Cardiac septum (tissue), 1 donor: ENCODE results near the gene GRAMD2B. TPM values are rescaled to one million over a fixed set of nuclear protein-coding genes. Genes with fewer than 3 reads are reported as not detected.
"Not testable (repeated sequence)": the region's sequence is repeated elsewhere in the genome, so short reads cannot be mapped to it uniquely, and the experiment has no call there.

Source experiments
- DNase-seq: peaks from one replicate; pipeline ENCODE4 v3.0.0-alpha.2; 2020; ENCODE audit warnings: low spot score
- intact Hi-C: fragments of 100-400 bp; cut with DNase I; formaldehyde crosslinking; loops from one replicate; pipeline ENCODE4 v1.14.0; 2022
- total RNA-seq: library from RNA; stranded (reverse); fragmentation: NEBNext Ultra II Directional; extraction: Animal tissue kit (Norgen Biotek cat#: 25700); gene quantifications from one replicate; pipeline ENCODE4 v1.2.1, GENCODE V29; 2021
- donor health status: DM: no; HTN: no; CAD: no.

GRAMD2B gene
- total RNA-seq, 1 donor from 2014 or later: 33.4 TPM

DNA sequence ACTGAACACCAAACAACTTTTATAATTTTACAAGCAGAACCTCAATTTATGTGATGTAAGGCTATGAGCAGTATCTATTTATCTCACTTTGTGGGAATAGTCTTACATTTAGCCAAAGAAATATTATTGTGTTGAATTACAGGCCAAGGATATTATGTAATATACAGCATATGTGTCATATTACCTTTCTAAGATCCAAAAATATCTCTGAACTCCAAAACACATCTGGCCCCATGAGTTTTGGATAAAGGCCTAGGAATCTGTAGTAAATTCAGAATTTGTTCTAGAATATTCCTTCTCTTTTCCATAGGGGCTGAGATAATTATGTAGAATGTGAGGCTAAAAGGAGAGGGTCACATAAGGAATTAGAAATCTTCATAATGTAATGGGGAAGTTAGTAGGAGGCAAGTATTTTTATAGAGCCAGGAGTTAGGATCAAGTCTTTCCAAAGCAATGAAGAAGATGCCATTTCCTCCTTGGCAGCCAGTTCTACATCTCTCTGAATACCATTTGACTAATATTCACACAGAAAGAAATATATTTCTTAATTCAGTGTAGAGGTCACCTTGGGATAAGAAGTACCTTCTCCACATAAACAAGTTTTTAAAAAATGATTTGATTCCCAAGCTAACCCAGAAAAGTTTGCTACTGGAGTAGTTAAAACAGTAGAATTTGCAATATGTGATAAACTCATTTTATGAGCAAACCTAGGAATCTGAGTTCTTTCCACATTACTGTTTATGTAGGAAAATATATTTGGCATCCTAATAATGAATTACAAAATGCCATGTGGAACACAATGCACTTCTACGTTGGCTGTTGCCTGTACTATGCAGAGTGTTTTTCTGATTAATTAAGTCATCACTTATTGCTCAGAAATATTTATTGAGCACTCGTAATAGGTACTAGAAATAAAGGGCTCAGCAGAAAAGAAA, 20.3 kb upstream of the GRAMD2B start:
- intact Hi-C loops: no loop called here
- DNase-seq: no peak

GRCh38 chr5:126403876-126404275, 19.3 kb upstream of the GRAMD2B start:
- intact Hi-C loops: no loop called here
- no peak for DNase-seq

DNA sequence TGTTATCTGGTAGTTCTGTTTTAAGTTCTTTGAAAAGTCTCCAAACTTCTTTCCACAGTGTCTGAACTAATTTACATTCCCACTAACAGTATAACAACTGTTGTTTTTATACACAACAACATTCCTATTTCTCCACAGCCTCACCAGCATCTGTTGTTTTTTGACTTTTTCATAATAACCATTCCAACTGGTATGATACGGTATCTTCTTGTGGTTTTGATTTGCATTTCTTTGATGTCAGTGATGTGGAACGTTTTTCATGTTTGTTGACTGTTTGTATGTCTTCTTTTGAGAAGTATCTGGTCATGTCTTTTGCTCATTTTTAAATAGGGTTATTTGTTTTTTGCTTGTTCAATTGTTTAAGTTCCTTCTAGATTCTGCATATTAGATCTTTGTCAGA, 12.6 kb upstream of the GRAMD2B start:
- intact Hi-C loops: no loop called here
- DNase-seq: no peak

GRCh38 chr5:126413856-126414255, 9.4 kb upstream of the GRAMD2B start:
- intact Hi-C loops: loop anchor here (1.0 kb wide), 1 partner anchor 9 kb away; the partner anchor contains the start of gene GRAMD2B
- DNase-seq: no peak

DNA sequence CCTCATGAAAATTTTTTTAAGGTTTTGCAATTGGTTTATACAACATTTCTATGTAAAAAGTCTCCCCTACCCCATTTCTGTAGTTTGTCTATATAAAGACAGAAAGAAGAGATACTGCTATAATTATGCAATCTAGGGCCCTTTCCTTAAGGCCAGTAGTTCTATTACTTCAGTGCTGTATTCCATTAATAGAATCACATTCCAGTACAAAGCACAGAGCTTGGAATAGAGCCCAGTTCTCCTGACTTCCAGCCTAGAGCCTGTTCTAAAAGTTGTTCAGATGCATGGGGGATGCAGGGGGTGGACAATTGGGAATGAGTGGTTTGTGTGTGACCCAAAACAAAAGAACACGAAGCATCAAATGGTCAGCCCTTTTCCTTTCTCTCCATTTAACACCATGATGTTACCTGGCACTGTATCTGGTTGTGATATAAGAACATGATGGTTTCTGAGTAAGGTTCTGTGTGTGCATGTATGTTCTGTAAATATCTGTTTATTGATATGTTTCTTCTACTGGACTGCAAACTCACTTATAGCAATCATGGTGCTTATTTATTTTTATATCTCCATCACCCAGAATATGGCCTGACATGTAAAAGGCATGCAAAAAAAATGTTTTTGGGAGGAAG, 8.2 kb upstream of the GRAMD2B start:
- intact Hi-C loops: loop anchor here (1.0 kb wide), 1 partner anchor 8 kb away; the partner anchor contains the start of gene GRAMD2B
- DNase-seq: no peak

GRCh38 chr5:126415789-126416188, 7.4 kb upstream of the GRAMD2B start:
- intact Hi-C loops: no loop called here
- no peak for DNase-seq

- DNase-seq: no peak
- intact Hi-C loops: no loop called here
These were observed 6.8 kb upstream of the GRAMD2B start for GRCh38 chr5:126416266-126416925.

DNA sequence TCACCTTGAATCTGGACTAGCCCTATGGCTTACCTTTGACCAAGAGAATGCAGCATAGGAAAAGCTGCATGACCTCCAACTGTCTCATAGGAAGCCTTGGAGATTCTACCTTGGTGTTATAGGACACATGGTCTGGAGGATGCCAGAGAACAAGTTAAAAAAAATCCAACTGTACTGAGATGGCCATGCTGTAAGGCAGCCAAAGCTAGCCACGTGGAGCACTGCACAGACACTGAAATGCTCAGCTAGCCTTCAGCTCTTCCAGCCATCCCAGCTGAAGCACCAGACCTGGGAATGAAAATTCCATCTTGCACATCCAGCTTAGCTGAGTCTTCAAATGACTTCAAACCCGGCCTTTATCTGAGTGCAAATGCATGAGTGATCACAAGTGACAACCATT, 6.0 kb upstream of the GRAMD2B start:
- intact Hi-C loops: no loop called here
- DNase-seq: no peak

- DNase-seq: no peak
- intact Hi-C loops: no loop called here
These were observed 4.1 kb upstream of the GRAMD2B start for GRCh38 chr5:126419102-126419501.

GRCh38 chr5:126428421-126428820, 5.2 kb downstream of the GRAMD2B start:
- intact Hi-C loops: no loop called here
- DNase-seq: no peak

- no peak for DNase-seq
- intact Hi-C loops: no loop called here
These were observed 7.4 kb downstream of the GRAMD2B start for GRCh38 chr5:126430631-126431030.

DNA sequence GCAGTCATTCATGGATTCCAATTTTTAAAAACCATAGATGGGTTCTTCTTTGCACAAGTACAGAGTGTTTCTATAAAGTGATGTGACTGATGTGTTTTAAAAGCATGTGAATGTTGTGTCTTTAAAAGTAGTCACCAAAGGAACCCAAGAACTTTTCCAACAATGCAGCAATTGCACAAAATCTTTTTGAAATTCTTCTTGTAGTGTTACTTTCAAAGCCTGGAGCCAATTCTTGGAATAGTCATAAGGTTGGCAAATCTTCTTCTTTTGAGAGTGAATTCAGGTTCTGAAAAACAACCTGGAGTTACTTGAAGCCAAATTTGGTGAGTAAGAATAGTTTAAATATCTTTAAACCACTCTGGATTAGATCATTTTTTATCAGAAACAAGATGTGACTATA, 10.5 kb downstream of the GRAMD2B start:
- intact Hi-C loops: no loop called here
- no peak for DNase-seq

- intact Hi-C loops: no loop called here
- no peak for DNase-seq
These were observed 12.1 kb downstream of the GRAMD2B start for GRCh38 chr5:126435261-126435660.

DNA sequence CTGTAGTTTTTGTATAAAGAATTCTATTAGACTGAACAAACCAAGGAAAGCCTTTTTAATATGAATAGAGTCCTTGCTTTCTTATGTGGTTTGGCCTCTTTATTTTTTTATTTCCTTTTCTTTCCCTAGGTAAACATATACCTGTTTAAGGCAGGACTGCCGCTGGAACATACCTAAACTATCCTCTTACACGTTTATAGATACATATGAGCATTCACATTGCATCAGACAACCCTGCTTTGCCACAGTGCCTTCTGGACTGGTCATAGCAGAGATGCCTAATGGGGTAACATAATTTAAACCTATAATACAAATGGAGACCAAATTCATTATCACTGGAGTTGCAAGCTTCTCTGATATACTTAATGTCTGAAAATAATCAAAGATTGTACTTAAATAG, 12.5 kb downstream of the GRAMD2B start:
- no peak for DNase-seq
- intact Hi-C loops: no loop called here

GRCh38 chr5:126437721-126438120, 14.5 kb downstream of the GRAMD2B start:
- intact Hi-C loops: no loop called here
- DNase-seq: no peak

- intact Hi-C loops: no loop called here
- DNase-seq: no peak
These were observed 15.1 kb downstream of the GRAMD2B start for GRCh38 chr5:126438267-126438666.

DNA sequence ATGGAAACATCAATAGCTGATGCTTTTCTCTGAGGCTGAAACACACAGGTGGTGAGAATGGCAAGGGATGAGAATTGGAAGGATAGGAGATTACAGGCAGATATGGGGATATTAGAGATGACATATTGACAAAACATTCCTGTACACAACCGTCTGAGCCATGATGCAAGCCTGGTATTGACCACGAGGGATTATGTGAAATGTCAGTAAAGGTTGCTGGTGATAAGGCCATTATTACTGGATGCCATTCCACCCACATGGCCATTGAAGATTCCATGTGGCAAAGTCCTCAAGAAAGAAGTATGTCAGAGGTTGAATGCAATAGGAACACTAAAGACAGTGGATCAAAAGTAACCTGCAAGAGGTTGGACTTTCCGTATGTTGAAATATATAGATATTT, 15.7 kb downstream of the GRAMD2B start:
- intact Hi-C loops: no loop called here
- DNase-seq: no peak

DNA sequence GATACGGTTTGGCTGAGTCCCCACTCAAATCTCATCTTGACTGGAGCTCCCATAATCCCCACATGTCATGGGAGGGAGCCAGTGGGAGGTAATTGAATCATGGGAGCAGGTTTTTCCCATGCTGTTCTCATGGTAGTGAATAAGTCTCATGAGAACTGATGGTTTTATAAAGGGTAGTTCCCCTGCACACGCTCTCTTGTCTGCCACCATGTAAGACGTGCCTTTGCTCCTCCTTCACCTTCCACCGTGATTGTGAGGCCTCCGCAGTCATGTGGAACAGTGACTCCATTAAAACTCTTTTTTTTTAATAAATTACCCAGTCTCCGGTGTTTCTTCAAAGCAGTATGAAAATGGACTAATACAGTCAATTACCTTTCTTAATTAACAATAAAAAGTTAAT, 16.5 kb downstream of the GRAMD2B start:
- intact Hi-C loops, DNase-seq: not testable (repeated sequence)

DNA sequence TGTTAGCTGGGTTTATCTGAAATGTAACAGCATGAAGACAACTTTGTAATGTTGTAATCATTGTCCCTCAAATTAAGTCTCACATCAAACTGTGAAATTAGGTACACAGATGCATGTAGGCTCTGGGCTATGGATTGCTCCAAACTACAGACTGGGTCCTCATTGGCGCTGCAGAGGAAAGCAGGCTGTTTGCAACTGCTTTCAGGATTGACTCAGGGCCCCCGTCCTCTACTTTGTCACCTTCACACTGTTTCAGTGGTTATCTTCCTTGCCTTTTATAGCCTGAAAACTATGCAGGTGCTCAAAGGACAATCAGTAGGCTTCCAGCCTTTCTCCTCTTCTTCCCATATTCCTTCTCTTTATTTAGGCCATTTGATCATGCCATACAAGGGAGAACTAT, 18.0 kb downstream of the GRAMD2B start:
- DNase-seq: no peak
- intact Hi-C loops: no loop called here

DNA sequence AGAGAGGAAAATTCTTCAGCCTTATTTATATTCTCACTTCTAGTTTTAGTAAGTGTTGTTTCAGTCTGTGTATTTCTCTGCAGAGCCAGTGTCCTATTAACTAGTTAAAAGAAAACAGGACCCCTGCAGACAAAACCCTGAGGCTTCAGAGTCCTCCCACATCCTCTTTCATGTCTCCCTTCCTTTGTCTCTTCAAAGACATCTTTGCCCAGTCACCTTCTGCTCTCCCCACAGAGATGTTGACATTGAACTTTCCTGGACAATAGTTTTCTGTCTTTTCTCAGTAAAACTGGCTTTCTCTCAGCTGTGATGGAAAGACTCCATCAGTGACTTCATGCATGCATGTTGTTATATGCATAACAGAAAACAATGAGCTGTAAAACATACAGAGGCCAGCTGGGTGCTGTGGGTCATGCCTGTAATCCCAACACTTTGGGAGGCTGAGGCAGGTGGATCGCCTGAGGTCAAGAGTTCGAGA, 20.2 kb downstream of the GRAMD2B start:
- no peak for DNase-seq
- intact Hi-C loops: no loop called here
